CD4-positive, alpha-beta T cell treated with Interleukin-15 for 4 hours (primary cell): ENCODE data around the gene SLC22A5.
"Not testable (repeated sequence)": the region's sequence is repeated elsewhere in the genome, so short reads cannot be mapped to it uniquely, and the experiment has no call there.

Source experiments
- DNase-seq: peaks from one replicate; pipeline ENCODE4 v3.0.0-alpha.2; 2020; ENCODE audit warnings: low spot score

The SLC22A5 gene

DNA sequence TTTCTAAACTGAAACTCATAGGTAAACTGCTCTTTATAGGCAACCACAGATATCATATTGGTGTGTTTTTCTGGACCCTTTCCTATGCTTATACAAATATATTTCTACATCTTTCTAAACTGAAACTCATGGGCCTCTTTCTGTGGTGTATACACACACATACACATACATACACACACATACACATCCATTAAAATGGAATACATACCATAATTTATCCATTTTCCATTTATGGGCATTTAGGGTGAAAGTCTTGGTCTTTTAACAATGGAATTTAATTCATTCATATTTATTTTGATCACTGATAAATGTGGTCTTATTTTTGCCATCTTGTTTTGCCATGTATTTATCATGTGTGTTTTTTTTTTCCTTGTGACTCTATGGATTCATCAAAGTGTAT lies 44.1 kb downstream of the SLC22A5 start:
- DNase-seq: no peak

DNA sequence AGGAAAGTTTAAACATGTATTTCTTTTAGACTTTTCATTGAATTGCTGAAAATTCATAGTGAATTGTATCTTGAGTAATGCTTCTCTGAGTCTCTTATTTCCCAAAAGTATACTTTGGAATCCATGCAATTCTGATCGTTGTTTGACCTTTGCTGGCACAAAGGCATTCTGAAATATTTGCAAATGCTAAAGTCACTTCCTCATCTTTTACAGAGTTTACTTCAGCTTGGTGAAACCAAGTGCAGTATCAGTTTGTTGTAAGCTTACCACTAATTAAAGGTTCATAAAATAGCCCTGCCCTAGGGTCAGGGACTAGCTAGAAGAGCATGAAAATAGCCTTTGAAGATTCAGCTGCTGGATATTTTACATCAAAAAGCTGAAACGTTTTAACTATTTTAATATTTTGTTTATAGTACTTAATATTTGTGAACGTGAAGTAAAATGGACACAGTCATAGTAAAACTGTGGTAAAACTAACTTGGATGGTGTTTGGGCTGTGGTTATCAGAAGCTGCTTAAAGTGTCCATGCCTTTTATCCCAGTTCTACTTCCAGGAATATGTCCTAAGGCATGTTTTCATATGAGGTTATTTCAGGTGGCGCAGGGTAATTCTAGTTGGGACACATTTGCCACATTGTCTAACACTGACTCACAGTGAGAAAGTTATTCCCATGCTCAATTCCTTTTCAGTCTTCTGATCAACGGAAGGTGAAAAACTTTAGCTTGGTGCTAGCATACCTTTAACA lies 45.3 kb downstream of the SLC22A5 start:
- no peak for DNase-seq

DNA sequence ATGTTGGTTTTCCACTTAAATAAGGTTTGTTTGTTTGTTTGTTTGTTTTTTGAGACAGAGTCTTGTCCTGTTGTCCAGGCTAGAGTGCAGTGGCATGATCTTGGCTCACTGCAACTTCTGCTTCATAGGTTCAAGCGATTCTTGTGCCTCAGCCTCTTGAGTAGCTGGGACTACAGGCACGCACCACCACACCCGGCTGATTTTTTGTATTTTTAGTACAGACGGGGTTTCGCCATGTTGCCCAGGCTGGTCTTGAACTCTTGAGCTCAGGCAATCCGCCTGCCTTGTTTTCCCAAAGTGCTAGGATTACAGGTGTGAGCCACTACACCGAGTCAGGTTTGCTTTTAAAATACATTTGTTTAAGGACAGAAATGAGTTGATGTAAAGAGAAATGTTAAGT lies 46.0 kb downstream of the SLC22A5 start:
- not testable (repeated sequence) for DNase-seq

DNA sequence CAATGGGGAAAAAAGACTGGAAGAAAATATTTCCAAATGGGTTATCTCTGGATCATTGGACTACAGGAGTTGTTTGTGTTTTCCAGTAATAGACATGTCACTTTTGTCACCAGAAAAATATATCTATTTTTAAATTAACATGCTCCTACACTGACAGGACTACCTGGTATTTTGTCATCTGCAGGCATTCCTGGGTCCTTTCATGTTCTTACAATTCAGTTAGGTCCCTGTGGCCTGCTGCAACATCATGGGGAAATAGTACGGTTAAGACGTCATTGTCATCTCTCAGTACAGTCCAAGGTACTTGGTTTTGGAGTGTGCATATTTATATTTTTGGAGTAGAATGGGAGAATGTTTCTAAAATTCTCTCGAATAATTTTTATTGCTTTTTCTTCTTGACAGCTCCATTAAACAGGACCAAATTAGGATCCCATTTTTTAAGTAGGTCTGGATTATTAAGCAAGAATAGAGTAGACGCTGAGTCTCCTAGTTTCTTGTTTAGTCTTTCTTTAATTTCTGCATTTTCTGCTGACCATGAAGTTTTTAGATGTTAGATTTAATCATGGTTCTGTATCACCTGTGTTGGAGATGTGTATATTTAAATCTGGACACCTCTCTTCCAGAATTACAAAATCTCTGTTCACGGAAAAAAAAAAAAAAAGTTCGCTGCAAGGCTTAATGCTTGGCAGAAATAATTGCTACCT lies 46.9 kb downstream of the SLC22A5 start:
- DNase-seq: no peak

DNA sequence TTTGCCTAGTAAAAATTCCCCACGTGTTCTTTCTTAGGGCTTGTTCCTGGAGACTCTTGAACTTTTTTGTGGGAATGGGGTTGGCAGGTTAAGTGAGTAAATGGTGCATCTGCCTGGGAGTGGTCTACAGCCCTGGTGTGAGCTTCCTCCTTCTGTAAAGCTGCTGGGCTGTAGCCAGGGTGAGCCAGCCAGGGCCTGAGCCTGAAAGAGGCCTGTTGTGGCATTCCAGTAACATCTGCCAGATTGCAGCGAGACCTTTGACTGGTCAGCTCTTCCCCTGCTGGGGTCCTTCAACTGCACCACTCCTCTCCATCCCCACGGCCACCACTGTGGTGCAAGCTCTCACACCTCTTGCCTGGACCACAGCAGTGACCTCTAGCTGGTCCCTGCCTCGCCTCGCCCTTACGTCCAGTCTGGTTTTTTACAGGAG lies 47.5 kb downstream of the SLC22A5 start:
- DNase-seq: no peak

DNA sequence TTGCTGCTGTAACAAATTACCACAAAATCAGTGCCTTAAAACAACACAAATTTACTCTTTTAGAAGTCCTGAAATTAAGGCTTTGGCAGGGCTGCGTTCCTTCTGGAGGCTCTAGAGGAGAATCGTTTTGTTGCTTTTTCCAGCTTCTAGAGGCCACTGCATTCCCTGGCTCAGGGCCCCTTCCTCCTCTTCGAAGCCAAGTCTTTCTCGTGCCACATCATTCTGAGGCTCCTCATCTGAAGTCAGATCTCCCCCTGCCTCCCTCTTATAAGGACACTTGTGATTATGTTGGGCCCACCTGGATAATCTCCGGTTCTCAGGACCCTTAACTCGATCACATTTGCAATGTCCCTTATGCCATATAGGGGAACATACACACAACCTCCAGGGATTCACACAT lies 48.0 kb downstream of the SLC22A5 start:
- DNase-seq: no peak

DNA sequence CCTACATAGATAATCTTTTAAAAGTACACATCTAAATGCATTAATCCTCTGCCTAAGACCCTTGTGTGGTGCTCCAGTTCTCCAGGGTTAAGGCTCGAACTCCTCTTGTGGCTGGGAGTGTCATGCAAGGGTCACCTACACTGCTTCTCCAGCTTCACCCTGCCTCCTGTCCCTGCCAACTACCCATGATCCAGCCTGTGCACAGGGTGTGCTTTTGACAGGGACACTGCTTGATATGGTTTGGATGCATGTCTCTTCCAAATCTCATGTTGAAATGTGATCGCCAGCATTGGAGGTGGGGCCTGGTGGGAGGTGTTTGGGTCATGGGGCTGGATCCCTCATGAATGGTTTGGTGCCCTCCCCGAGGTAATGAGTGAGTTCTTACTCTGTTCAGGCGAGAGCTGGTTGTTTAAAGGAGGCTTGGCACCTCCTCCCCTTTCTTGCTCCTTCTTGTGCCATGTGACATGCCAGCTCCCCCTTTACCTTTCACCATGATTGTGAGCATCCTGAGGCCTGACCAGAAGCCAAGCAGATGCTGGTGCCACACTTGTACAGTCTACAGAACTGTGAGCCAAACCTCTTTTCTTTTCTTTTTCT lies 48.5 kb downstream of the SLC22A5 start:
- no peak for DNase-seq

DNA sequence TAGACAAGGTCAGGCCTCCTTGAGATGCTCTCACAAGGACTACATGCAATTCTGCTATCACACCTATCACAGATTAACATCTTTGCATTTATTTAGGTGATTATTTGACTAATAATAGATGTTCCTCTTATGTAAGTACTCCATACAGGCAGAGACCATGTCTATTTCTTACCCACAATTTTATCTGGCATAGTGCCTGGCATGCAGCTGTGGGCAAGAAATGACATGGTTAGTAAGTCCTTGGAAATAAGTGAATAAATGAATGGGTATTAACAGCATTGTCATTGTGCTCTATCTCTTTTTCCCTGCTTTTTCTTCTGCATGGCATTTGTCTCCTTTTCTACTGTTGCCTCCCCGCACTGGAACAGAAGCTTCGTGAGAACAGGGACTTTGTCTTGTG lies 49.4 kb downstream of the SLC22A5 start:
- DNase-seq: no peak

DNA sequence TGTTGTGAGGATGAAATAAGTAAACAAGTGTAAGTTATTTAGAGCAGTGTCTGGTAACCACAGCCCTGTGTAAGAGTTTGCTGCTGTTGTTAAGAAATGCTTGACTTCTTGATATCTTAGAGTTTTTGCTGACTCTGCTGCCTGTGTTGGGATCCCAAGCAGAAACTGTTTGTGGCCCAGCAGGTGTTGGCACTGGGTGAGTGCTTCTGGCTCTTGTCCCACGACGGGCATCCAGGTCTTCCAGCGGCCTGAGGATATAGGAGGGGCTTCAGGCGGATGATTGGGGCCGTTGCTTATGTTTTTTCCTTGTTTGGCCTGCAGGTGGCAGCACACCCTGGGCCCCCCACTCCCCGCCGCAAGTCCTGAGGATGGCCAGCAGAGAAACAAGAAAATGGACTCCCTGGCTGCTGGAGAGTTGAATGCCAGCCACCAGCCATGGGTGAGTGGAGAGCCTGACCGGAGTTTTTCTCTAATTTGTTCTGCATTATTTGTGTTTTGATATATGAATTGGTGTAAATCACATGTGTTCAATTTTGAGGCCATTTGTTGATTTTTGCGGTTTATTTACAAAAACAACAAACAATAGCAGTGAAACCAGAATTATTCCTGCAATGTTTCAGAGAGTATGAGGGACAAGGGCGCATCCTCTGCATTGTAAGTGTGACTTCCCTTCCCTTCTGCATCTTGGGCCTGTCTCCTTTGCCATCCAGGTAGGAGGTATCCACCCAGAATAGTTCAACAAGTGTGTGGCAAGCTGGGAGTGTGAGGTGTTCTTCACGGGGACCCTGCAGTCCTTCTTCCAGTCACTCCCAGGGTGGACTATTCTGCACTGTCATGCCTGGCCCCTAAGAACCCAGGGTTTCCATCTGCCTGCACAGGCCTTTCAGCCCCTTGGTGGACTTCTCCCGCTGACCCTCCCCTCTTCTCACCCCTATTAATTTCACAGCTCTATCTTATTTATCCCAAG lies 50.3 kb downstream of the SLC22A5 start:
- DNase-seq: peak; percentile 64

DNA sequence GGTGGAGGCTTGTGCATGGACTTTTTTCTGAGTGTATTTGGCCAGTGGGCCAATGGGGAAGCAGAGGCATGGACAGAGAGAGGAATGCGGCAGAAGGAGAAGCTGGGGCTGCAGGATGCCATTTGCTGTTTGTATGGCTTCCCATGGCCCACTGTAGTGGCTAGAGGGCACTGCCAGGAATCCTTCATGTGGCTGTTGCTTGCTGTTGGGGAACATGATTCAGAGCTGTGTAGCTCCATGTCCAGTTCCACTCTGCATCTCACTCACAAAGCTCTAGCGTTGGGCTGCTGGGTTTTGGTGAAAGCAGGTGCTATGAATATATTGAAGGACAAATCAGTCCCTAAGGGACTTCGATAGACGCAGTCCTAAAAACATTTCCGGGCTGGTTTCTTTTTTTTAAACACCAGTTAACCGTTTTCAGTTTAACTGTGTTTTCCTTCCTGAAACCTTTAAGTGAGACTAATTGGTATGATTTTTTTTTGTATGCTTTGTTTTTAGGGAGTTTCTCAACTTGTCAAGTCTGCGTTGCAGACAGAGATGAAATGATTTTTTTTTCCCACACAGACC lies 51.3 kb downstream of the SLC22A5 start:
- peak; percentile 40 for DNase-seq

DNA sequence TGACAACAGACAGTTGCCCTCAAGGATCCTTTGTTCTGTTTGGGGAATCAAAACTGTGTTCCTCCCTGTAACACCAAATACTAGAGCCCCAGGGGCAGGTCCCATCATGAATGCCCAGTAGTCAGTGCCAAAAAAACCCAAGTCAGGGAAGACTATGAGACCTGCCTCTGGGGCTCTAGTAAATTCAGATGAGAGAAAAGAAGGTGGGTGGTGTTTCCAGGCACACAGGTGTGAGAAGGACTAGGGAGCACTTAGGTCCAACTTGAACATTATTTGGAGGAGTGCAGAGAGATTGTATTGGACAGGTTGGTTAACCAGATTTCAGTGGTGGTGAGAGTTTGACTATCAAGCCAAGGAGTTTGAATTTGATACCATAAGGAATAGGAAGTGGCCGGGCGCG lies 52.0 kb downstream of the SLC22A5 start:
- DNase-seq: no peak

DNA sequence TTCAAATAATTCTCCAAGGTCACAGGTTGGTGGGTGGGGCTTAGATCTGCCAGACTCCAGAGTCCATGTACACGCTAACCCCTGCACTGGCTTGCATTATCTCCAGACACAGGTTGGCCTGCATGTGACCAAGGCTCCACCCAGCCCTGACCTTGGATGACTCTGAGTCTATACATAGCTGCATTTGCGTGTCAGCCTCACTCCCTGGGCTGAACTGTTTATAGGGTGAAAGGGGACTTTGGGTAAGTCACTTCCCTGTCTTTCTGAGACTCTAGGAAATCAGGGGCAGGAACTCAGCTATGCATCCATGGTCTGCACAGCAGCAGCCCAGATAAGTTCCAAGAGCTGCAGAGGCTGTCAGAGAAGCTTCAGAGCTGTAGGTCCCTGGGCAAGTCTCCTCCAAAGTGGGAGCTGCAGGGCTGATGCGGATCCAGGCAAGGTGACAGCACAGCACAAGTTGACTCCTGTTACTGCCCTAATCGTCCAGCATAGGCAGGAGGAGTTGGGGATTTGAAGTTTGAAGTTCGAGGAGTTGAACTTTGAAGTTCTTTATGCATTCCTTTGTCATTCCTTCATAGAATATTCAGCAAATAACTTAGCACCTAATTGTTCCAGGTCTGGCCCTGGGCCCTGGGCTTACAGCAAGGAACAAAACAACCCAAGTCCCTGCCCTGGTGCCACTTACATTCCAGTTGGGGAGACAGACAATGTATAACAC lies 53.4 kb downstream of the SLC22A5 start:
- DNase-seq: no peak

DNA sequence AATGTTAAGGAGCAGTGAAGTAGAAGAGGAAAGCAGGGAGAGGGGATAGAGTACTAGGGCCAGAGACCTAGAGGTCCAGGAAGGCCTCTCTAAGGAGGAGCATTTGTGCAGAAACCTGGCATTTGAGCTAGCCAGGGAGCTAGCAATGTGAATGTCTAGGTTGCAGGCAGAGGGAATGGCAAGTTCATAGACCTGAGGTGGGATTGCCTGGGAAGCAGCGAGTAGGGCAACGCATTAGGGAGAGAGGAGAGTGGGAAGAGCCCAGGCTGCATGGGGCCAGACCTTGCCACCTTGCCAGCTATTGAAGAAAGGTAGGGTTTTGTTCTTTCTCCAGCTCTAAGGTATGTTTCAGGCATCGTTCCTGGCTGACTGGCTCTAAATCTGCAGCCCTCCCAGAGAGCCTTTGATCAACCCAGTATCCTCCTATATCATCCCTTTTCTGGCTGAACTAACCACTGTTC lies 54.0 kb downstream of the SLC22A5 start:
- DNase-seq: no peak

DNA sequence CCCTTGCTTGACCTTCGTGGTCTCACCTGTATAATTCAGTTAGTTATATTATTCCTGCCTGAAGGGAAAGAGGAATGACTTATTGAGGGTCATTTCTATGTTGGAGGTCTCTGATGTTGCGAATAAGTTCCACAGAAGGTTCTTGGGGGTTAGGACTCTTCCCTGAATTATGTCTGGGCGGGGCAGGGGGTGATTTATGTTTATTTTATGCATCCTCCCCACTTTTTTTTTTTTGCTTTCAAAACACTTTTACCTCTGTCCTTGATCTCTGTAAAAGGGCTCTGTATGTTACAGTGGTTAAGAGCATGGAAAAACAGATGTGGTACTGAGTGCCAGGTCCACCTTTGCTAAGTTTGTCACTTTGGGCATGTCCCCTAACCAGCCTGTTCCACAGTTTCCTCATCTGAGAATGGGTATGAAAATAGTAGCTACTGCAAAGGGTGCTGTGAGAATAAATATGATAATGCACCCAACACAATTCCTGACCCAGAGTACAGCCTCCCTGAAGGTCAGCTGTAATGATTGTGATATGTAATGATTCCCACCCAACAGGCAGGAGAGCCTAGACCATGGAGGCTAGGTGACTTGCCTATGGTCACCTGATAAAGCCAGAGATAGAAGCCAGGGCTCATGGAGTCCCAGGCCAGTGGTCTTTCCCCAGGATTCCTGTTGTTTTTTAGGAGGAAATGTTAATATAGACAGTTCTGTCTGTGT lies 54.8 kb downstream of the SLC22A5 start:
- no peak for DNase-seq

DNA sequence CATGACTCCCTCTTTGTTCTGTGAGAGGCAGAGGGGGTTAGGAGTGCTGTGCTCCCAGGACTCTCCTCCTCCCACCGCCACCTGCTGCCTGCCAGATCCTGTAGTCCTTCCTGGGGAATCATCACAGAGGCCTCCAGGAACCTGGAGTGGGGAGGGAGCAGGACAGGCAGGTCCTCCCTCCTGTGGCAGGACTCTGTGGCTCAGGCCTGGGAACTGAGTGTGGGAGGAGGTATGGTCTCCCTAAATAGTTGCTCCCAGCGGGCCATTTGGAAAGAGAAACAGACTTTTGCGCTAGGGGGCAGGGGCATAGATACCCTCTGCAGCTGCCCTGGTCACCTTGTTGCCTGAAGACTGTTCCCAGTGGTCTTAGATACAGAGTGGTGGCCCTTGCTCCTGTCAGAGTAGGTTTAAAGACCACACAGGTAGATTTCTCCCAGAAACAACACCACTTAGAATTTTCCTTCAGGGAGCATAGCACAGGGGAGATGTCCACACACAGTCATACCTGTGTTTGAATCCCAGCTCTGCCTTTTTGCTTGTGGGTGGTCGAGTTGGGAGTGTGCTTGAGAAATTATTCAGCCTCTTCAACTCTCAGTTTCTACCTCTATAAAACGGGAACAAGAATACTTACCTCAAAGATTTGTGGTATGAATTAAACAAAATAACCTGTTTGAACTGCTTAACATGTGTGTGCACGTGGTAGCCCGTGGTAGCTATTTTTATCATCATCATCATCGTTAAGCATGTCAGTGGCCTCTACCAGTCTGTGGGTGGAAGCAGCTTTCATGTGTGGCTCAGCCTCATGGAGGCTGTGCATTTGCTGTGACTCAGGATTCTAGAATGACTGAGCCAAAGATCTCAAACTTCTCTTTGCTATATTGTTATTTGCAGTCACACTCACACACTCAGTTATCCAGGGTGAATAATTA lies 55.8 kb downstream of the SLC22A5 start:
- DNase-seq: peak; percentile 87

DNA sequence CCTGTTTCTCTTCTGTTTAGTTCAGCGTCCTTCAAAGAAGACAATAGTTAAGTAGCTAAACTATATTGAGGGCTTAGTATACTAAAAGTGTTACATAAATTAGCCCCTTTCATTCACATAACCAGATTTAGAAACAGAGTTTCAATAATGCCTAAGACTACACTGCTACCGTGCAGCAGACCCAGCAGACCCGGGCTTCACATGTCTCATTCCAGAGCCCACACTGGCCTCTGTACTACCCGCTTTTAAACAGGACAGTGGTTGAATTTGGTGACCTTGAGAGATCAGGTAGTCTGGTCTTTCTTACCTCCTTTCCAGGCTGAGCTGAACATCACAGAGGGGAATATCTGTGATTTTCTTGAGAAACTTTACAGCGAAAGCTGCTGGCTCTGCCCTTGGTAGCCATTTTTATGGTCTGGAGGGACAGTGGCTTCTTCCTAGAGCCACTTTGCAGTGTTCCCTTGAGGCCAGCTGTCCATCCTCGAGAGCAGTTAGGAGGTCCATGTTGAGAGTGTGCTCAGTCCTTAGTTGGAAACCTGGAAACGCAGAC lies 56.5 kb downstream of the SLC22A5 start:
- DNase-seq: no peak

DNA sequence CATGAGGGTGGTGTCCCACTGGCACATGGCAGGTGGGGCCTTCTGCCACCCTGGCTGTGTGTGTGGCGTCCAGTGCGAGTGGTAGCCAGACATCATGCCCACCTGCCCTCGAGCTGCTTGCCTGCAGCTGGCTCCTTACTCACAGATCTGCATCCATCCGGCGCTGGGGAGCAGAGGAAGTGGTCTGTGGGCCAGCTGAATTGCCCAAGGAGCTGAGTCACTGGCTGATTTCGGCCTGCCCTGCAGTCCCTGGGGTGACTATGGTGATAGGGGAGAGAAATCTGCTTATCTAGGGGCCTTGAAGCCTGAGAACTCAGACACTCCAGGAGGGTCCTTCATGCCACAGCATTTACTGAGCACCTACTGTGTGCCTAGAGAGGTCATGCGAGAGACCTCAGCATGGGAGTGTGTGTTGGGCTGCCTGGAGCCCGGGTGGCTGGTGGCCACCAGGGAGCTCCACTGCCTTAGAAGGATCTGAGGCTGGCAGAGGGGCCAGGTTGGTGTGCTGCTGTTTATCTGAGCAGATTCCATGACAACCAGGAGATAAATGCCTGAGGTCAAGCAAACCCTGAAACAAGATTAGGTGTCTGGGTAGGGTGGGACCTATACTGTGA lies 57.1 kb downstream of the SLC22A5 start:
- DNase-seq: peak; percentile 70
